22Rv1 (cell line): ENCODE data around the gene SAT2.
"Not testable (repeated sequence)": the region's sequence is repeated elsewhere in the genome, so short reads cannot be mapped to it uniquely, and the experiment has no call there.

Experiments
- H3K27ac ChIP-seq: fragments of 450-650 bp; 2 replicates; pipeline ENCODE4 v1.5.1; 2017
- ZFX ChIP-seq: fragments of 450-650 bp; IDR thresholded peaks from 2 replicates; pipeline ENCODE4 v1.6.1; 2017; ENCODE audit warnings: antibody characterized with exemption, borderline replicate concordance
- TF ChIP-seq, protein P1 (sequence below): fragments of 450-650 bp; IDR thresholded peaks from 2 replicates; pipeline ENCODE4 v1.5.1; 2017; ENCODE audit warnings: mild to moderate bottlenecking

The SAT2 gene

GRCh38 chr17:7632492-7632894, 4.9 kb upstream of the SAT2 start:
- no peak overlapping the region for H3K27ac ChIP-seq
- no peak for TF ChIP-seq ZFX
- TF ChIP-seq, protein P1, sequence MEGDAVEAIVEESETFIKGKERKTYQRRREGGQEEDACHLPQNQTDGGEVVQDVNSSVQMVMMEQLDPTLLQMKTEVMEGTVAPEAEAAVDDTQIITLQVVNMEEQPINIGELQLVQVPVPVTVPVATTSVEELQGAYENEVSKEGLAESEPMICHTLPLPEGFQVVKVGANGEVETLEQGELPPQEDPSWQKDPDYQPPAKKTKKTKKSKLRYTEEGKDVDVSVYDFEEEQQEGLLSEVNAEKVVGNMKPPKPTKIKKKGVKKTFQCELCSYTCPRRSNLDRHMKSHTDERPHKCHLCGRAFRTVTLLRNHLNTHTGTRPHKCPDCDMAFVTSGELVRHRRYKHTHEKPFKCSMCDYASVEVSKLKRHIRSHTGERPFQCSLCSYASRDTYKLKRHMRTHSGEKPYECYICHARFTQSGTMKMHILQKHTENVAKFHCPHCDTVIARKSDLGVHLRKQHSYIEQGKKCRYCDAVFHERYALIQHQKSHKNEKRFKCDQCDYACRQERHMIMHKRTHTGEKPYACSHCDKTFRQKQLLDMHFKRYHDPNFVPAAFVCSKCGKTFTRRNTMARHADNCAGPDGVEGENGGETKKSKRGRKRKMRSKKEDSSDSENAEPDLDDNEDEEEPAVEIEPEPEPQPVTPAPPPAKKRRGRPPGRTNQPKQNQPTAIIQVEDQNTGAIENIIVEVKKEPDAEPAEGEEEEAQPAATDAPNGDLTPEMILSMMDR, result peak; percentile 78

DNA sequence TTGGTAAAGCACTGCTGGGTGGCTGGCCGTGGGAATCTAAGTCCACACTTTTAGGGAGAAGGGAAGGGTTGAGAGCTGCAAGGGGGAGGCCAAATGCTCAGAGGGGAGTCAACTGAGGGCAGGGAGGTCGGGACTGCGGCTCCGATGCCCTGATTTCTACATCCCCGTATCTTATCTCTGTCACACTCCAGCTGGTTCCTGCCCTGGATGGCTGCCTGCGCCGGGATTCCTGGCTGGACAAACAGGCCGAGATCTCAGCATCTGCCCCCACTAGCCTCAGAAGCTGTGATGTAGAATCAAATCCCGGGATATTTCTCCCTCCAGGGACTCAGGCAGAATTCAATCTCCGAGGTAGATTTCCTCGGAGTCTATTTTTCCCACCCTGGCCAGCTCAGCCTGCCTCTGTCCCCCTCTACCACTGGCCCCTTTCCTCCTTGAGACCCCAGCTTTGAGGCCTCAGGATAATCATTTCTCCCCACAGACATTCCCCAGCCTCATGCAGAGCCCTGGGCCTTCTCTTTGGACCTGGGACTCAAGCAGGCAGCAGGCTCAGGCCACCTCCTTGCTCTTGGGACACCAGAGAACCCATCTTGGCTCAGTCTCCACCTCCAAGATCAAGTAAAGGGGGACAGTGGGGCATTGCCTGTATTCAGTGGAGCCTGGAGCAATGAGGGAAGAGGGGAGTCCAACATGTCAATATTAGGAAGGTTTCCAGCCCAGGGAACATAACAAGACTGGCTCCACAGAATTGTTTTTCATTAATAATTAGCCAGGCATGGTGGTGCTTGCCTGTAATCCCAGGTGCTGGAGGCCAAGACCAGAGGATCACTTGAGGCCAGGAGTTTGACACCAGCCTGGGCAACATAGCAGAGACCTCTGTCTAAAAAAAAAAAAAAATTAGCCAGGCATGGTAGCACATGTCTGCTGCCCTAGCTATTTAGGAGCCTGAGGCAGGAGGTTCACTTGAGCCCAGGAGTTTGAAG, 4.1 kb upstream of the SAT2 start:
- TF ChIP-seq, protein P1, result no peak
- TF ChIP-seq ZFX, result no peak
- no peak overlapping the region for H3K27ac ChIP-seq

- no peak within 1 kb of the TSS for H3K27ac ChIP-seq
- TF ChIP-seq ZFX, result no peak
- TF ChIP-seq, protein P1, result no peak
Measured at GRCh38 chr17:7629939-7630571, 2.4 kb upstream of the SAT2 start, which contains the start of gene SHBG. Gene SHBG (plus strand): TSS chr17:7630135. CDS start chr17:7630173, 38 bp downstream.

GRCh38 chr17:7626956-7627249, 718 bp downstream of the SAT2 start:
- peak overlapping the region; percentile 67 for H3K27ac ChIP-seq

DNA sequence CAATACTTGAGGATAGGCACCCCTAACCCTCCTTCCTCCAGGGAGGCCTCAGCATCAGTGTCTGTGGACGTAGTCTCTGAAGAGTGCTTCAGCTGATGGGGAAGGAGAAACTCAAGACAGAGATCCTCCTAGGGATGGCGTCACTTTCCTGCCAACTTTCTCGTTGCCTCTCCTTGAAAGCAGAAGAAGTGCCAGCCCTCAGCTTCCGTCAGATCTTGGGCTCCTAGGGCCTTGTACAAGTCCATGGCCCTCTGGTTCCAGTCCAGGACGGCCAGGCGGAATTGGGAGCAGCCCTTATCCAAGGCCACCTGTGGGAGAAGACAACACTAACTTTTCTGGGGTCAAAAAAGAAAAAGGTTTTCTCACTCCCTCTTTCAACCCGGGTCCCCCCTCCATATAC, 1.3 kb downstream of the SAT2 start:
- TF ChIP-seq, protein P1, result no peak
- TF ChIP-seq ZFX, result no peak
- H3K27ac ChIP-seq, result no peak overlapping the region

More at GRCh38 chr17:7626956-7627249, 718 bp downstream of the SAT2 start:
- no peak for TF ChIP-seq ZFX
- TF ChIP-seq, protein P1, result no peak

DNA sequence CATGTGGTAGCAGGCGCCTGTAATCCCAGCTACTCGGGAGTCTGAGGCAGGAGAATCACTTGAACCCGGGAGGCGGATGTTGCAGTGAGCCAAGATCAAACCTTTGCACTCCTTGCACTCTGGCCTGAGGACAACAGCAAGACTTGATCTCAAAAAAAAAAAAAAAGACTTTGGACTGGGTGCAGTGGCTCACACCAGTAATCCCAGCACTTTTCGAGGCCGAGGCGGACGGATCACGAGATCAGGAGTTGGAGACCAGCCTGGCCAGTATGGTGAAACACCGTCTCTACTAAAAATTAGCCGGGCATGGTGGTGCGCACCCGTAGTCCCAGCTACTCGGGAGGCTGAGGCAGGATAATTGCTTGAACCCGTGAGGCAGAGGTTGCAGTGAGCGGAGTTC, 1.9 kb downstream of the SAT2 start:
- not testable (repeated sequence) for H3K27ac ChIP-seq

GRCh38 chr17:7623661-7624060, 4.0 kb downstream of the SAT2 start:
- no peak overlapping the region for H3K27ac ChIP-seq
- no peak for TF ChIP-seq ZFX
- TF ChIP-seq, protein P1, result no peak
